NT2/D1 (cell line): ENCODE measurements around the gene BTAF1.
"Not testable (repeated sequence)": the region's sequence is repeated elsewhere in the genome, so short reads cannot be mapped to it uniquely, and the experiment has no call there.

ENCODE experiments used
- DNase-seq: peaks from one replicate; pipeline ENCODE4 v3.0.0-alpha.2; 2011; ENCODE audit warnings: low read depth, low spot score
- H3K27me3 ChIP-seq: 2 replicates; pipeline ENCODE4 v1.6.0; 2011; ENCODE audit warnings: mild to moderate bottlenecking; ENCODE audit not compliant: insufficient read length, insufficient read depth
- H3K36me3 ChIP-seq: 2 replicates; pipeline ENCODE4 v1.6.1; 2011; ENCODE audit warnings: mild to moderate bottlenecking, low read length, mixed read lengths; ENCODE audit not compliant: insufficient read depth, insufficient read length
- H3K4me1 ChIP-seq: 2 replicates; pipeline ENCODE4 v1.5.1; 2011; ENCODE audit not compliant: insufficient read depth, insufficient read length
- H3K4me3 ChIP-seq: 2 replicates; pipeline ENCODE4 v1.5.1; 2011; ENCODE audit warnings: low read depth; ENCODE audit not compliant: insufficient read length
- H3K9ac ChIP-seq: 2 replicates; pipeline ENCODE4 v1.6.0; 2011; ENCODE audit warnings: low read depth; ENCODE audit not compliant: insufficient read length
- H3K9me3 ChIP-seq: 2 replicates; pipeline ENCODE4 v1.5.1; 2011; ENCODE audit warnings: mild to moderate bottlenecking, low read length; ENCODE audit not compliant: insufficient read depth
- SUZ12 ChIP-seq: IDR thresholded peaks from 2 replicates; pipeline ENCODE4 v1.6.1; 2011; ENCODE audit not compliant: insufficient read length, insufficient read depth; ENCODE audit errors: extremely low read depth
- YY1 ChIP-seq: IDR thresholded peaks from 2 replicates; pipeline ENCODE4 v1.6.1; 2011; ENCODE audit not compliant: insufficient read length, insufficient read depth
- ZNF274 ChIP-seq: IDR thresholded peaks from 2 replicates; pipeline ENCODE4 v1.6.1; 2011; ENCODE audit warnings: mild to moderate bottlenecking, low read depth, low read length

Gene BTAF1

GRCh38 chr10:92009445-92009844 lies 85.9 kb downstream of the BTAF1 start:
- H3K4me1 ChIP-seq, result no peaks in the 10 kb centered on the region
- DNase-seq, result no peak
- H3K9me3 ChIP-seq, result no peaks in the 10 kb centered on the region
- TF ChIP-seq YY1, result no peak
- no peak for TF ChIP-seq ZNF274
- no peak overlapping the region for H3K9ac ChIP-seq
- H3K27me3 ChIP-seq, result no peaks in the 10 kb centered on the region
- H3K4me3 ChIP-seq, result no peak overlapping the region
- peaks cover 45% of the 10 kb centered on the region for H3K36me3 ChIP-seq

GRCh38 chr10:92010047-92010735 lies 86.6 kb downstream of the BTAF1 start:
- H3K9me3 ChIP-seq, result no peaks in the 10 kb centered on the region
- no peak overlapping the region for H3K4me3 ChIP-seq
- peaks cover 49% of the 10 kb centered on the region for H3K36me3 ChIP-seq
- no peak for TF ChIP-seq ZNF274
- no peak for DNase-seq
- no peaks in the 10 kb centered on the region for H3K4me1 ChIP-seq
- H3K27me3 ChIP-seq, result no peaks in the 10 kb centered on the region
- H3K9ac ChIP-seq, result no peak overlapping the region

- no peaks in the 10 kb centered on the region for H3K27me3 ChIP-seq
- no peak for TF ChIP-seq SUZ12
- no peak for TF ChIP-seq YY1
- TF ChIP-seq ZNF274, result no peak
- H3K4me3 ChIP-seq, result no peak overlapping the region
- no peak for DNase-seq
- peaks cover 56% of the 10 kb centered on the region for H3K36me3 ChIP-seq
- no peaks in the 10 kb centered on the region for H3K9me3 ChIP-seq
- no peak overlapping the region for H3K9ac ChIP-seq
- H3K4me1 ChIP-seq, result no peaks in the 10 kb centered on the region
Measured at GRCh38 chr10:92011560-92012214, 88.1 kb downstream of the BTAF1 start.

- no peaks in the 10 kb centered on the region for H3K4me1 ChIP-seq
- TF ChIP-seq ZNF274 (no peak), SUZ12 (no peak), YY1 (no peak)
- no peak overlapping the region for H3K4me3 ChIP-seq
- no peak for DNase-seq
- H3K36me3 ChIP-seq, result peaks cover 63% of the 10 kb centered on the region
- no peaks in the 10 kb centered on the region for H3K27me3 ChIP-seq
- no peaks in the 10 kb centered on the region for H3K9me3 ChIP-seq
- no peak overlapping the region for H3K9ac ChIP-seq
Measured at GRCh38 chr10:92014620-92015019, 91.0 kb downstream of the BTAF1 start.

GRCh38 chr10:92024700-92025099 lies 101.1 kb downstream of the BTAF1 start:
- Histone ChIP-seq H3K27me3 (no peaks in the 10 kb centered on the region), H3K36me3 (peaks cover 55% of the 10 kb centered on the region), H3K4me1 (no peaks in the 10 kb centered on the region), H3K9me3 (no peaks in the 10 kb centered on the region), H3K9ac (no peak overlapping the region), H3K4me3 (no peak overlapping the region)
- TF ChIP-seq SUZ12 (no peak), YY1 (no peak), ZNF274 (no peak)
- no peak for DNase-seq

- H3K36me3 ChIP-seq, result peaks cover 58% of the 10 kb centered on the region
- H3K9ac ChIP-seq, result not testable (repeated sequence)
Measured at GRCh38 chr10:92025340-92025739, 101.8 kb downstream of the BTAF1 start.

GRCh38 chr10:92027141-92027540 lies 103.6 kb downstream of the BTAF1 start:
- H3K27me3 ChIP-seq, result no peaks in the 10 kb centered on the region
- no peaks in the 10 kb centered on the region for H3K4me1 ChIP-seq
- H3K4me3 ChIP-seq, result no peak overlapping the region
- no peaks in the 10 kb centered on the region for H3K9me3 ChIP-seq
- DNase-seq, result no peak
- no peak overlapping the region for H3K9ac ChIP-seq
- H3K36me3 ChIP-seq, result peaks cover 61% of the 10 kb centered on the region
- TF ChIP-seq ZNF274, result no peak
- TF ChIP-seq SUZ12, result no peak
- TF ChIP-seq YY1, result no peak

More at GRCh38 chr10:92025340-92025739, 101.8 kb downstream of the BTAF1 start:
- H3K4me1 ChIP-seq, H3K4me3 ChIP-seq, H3K9me3 ChIP-seq, DNase-seq, H3K27me3 ChIP-seq: not testable (repeated sequence)
